ENCODE results near the gene DLD.
"Not testable (repeated sequence)": the region's sequence is repeated elsewhere in the genome, so short reads cannot be mapped to it uniquely, and the experiment has no call there.

Gene DLD

DNA sequence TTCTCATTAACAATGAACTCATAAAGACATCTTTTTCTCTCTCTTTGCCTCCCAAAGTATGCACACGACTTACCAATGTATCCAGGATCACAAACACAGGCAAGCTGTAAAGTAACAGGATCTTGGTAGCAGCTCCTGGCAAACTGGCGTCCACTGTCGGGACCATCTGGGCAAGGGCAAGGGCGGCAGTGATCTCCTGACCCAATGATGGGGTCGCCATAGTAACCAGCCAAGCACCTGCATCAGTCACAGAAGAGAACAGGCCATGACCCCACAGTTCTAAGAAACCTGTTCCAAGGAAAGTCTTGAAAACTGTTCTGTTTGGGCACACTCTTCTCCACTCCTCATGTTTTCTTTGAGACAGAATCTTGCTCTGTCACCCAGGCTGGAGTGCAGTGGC is 64.4 kb downstream of the DLD start:
- Mint-ChIP-seq H3K4me3 (no peak overlapping the region), H3K27ac (no peak overlapping the region), H3K27me3 (peaks cover 27% of the 10 kb centered on the region), H3K36me3 (ENCODE audit: low read depth) (no peaks in the 10 kb centered on the region), H3K4me1 (ENCODE audit: low read depth) (no peaks in the 10 kb centered on the region), H3K9me3 (no peaks in the 10 kb centered on the region)
- no peak for DNase-seq

DNA sequence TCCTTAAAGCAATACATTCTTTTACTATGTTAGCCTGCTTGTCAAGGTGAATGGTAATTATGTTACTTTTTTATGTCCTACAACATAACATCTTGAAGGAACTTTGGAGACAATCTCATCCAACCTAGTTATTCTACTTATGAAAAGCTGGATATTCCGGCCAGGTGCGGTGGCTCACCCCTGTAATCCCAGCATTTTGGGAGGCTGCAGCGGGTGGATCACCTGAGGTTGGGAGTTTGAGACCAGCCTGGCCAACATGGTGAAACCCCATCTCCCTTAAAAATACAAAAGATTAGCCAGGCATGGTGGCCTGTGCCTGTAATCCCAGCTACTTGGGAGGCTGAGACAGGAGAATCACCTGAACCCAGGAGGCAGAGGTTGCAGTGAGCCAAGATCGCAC is 66.0 kb downstream of the DLD start:
- not testable (repeated sequence) for H3K9me3 Mint-ChIP-seq; H3K36me3 Mint-ChIP-seq (ENCODE audit: low read depth); DNase-seq; H3K4me1 Mint-ChIP-seq (ENCODE audit: low read depth); H3K4me3 Mint-ChIP-seq; H3K27ac Mint-ChIP-seq
- peaks cover 30% of the 10 kb centered on the region for H3K27me3 Mint-ChIP-seq

DNA sequence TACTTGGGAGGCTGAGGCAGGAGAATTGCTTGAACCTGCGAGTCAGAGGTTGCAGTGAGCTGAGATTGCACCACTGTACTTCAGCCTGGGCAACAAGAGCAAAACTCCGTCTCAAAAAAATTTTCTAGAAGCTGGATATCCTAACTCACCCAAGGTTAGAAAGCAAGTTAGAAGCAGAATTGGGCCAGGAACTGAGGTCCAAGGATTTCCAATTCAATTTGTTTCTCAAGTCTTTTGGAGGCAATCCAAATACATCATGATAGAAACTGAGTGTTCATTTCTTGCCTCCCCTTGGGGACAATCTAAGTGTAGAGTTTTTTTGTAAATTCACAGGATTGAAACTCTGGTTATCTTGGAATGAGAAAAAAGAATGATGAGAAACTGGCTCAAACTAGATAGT is 66.5 kb downstream of the DLD start:
- no peak for DNase-seq
- no peaks in the 10 kb centered on the region for H3K9me3 Mint-ChIP-seq

GRCh38 chr7:107958764-107959526 is 68.0 kb downstream of the DLD start:
- H3K27me3 Mint-ChIP-seq, result peaks cover 30% of the 10 kb centered on the region
- no peak for DNase-seq
- no peak overlapping the region for H3K27ac Mint-ChIP-seq
- no peaks in the 10 kb centered on the region for H3K36me3 Mint-ChIP-seq (ENCODE audit: low read depth)
- H3K4me1 Mint-ChIP-seq (ENCODE audit: low read depth), result no peaks in the 10 kb centered on the region
- H3K9me3 Mint-ChIP-seq, result no peaks in the 10 kb centered on the region
- no peak overlapping the region for H3K4me3 Mint-ChIP-seq

More for the DNA sequence above, 66.5 kb downstream of the DLD start:
- H3K36me3 Mint-ChIP-seq (ENCODE audit: low read depth), result no peaks in the 10 kb centered on the region
- H3K27me3 Mint-ChIP-seq, result peaks cover 30% of the 10 kb centered on the region
- no peak overlapping the region for H3K27ac Mint-ChIP-seq
- no peaks in the 10 kb centered on the region for H3K4me1 Mint-ChIP-seq (ENCODE audit: low read depth)
- no peak overlapping the region for H3K4me3 Mint-ChIP-seq

DNA sequence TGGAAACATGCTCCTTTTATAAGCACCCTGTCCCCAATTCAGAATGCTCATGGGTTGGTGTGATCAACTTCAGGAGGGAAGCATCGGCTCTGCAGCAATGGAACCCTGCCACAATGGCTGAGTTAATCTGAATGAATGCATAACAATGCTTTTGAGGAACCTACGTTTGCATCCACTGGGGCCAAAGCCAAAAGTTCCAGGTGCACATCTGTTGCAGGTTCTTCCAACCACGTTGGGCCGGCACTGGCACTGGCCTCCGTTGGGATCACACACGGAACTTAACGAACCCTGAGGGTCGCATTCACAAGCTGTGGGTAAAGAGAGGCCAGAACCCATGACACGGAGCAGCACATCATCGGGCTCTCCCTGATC is 68.5 kb downstream of the DLD start:
- H3K36me3 Mint-ChIP-seq (ENCODE audit: low read depth), result no peaks in the 10 kb centered on the region
- H3K4me1 Mint-ChIP-seq (ENCODE audit: low read depth), result no peaks in the 10 kb centered on the region
- no peak for DNase-seq
- no peaks in the 10 kb centered on the region for H3K9me3 Mint-ChIP-seq
- no peak overlapping the region for H3K4me3 Mint-ChIP-seq
- H3K27me3 Mint-ChIP-seq, result peaks cover 30% of the 10 kb centered on the region
- no peak overlapping the region for H3K27ac Mint-ChIP-seq

DNA sequence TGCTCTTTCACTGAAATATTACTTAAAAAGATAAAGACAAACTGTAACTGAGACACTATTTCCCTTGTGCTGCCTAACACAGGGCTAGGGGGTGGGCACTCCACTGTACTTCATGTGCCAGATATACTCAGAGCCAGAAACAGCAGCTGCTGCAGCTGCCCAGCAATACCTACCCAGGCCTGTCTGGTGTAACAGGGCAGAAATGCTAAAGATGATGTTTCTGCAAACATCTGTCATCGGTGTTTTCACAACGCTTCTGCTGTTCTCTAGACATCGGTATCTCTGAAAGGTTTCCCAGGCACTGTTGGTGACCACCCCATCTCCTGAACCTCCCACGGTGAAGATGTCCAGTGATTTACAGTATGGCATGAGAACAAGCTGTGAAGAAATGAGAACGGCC is 69.3 kb downstream of the DLD start:
- Mint-ChIP-seq H3K4me1 (ENCODE audit: low read depth) (no peaks in the 10 kb centered on the region), H3K27me3 (peaks cover 30% of the 10 kb centered on the region), H3K9me3 (no peaks in the 10 kb centered on the region), H3K27ac (no peak overlapping the region), H3K36me3 (ENCODE audit: low read depth) (no peaks in the 10 kb centered on the region), H3K4me3 (no peak overlapping the region)
- DNase-seq, result no peak

DNA sequence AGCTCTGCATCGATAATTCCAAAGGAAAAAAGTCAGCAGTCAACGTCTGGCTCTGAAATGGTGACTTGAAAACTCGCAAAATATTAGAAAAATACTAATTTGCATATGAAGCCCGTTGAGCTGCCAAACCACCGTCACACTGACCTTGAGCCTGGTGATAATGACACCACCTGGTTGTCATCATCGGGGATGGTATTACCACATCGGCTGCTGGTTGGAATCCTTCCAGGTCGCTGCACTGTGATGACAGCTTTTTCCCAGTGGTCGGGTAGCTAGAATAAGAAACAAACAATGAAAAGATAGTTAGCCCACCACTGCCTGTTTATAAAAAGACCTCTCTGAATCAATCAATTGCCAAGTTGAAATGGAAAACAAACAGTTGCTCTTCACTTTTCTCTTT is 70.4 kb downstream of the DLD start:
- H3K4me1 Mint-ChIP-seq (ENCODE audit: low read depth), result no peaks in the 10 kb centered on the region
- peaks cover 27% of the 10 kb centered on the region for H3K27me3 Mint-ChIP-seq
- no peaks in the 10 kb centered on the region for H3K9me3 Mint-ChIP-seq
- no peak overlapping the region for H3K4me3 Mint-ChIP-seq
- H3K36me3 Mint-ChIP-seq (ENCODE audit: low read depth), result no peaks in the 10 kb centered on the region
- no peak overlapping the region for H3K27ac Mint-ChIP-seq
- no peak for DNase-seq

DNA sequence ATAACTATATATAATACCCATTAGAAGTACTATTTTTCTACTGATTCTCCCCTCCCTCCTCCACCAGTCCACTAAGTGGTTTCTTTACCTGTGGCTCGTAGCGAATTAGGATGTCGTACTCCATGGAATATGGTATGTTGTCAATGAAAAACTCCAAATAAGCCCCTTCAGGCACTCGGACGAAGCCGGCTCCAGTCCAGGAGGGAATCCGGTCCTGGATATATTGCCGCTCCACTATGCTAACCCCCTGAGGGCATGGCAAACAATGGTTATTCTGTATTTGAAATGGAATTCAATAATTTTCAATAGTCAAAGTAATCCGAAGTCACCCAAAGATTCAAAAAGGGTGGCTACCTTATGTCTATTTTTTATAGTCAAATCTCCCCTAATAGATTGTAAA is 71.8 kb downstream of the DLD start:
- Mint-ChIP-seq H3K4me3 (no peak overlapping the region), H3K9me3 (no peaks in the 10 kb centered on the region), H3K27ac (no peak overlapping the region), H3K27me3 (peaks cover 23% of the 10 kb centered on the region), H3K36me3 (ENCODE audit: low read depth) (no peaks in the 10 kb centered on the region), H3K4me1 (ENCODE audit: low read depth) (no peaks in the 10 kb centered on the region)
- no peak for DNase-seq

- no peak for DNase-seq
- Mint-ChIP-seq H3K27ac (no peak overlapping the region), H3K9me3 (no peaks in the 10 kb centered on the region), H3K36me3 (ENCODE audit: low read depth) (no peaks in the 10 kb centered on the region), H3K27me3 (peaks cover 11% of the 10 kb centered on the region), H3K4me1 (ENCODE audit: low read depth) (no peaks in the 10 kb centered on the region), H3K4me3 (no peak overlapping the region)
Measured at GRCh38 chr7:107964510-107964909, 73.5 kb downstream of the DLD start.

GRCh38 chr7:107966711-107967110 is 75.7 kb downstream of the DLD start:
- DNase-seq, result no peak
- peaks cover 5% of the 10 kb centered on the region for H3K27me3 Mint-ChIP-seq
- H3K27ac Mint-ChIP-seq, result no peak overlapping the region
- no peaks in the 10 kb centered on the region for H3K9me3 Mint-ChIP-seq
- H3K36me3 Mint-ChIP-seq (ENCODE audit: low read depth), result no peaks in the 10 kb centered on the region
- no peak overlapping the region for H3K4me3 Mint-ChIP-seq
- H3K4me1 Mint-ChIP-seq (ENCODE audit: low read depth), result no peaks in the 10 kb centered on the region

GRCh38 chr7:107967420-107967819 is 76.4 kb downstream of the DLD start:
- Mint-ChIP-seq H3K9me3 (no peaks in the 10 kb centered on the region), H3K27ac (no peak overlapping the region), H3K36me3 (ENCODE audit: low read depth) (no peaks in the 10 kb centered on the region), H3K27me3 (peaks cover 4% of the 10 kb centered on the region), H3K4me1 (ENCODE audit: low read depth) (no peaks in the 10 kb centered on the region), H3K4me3 (no peak overlapping the region)
- DNase-seq, result no peak

DNA sequence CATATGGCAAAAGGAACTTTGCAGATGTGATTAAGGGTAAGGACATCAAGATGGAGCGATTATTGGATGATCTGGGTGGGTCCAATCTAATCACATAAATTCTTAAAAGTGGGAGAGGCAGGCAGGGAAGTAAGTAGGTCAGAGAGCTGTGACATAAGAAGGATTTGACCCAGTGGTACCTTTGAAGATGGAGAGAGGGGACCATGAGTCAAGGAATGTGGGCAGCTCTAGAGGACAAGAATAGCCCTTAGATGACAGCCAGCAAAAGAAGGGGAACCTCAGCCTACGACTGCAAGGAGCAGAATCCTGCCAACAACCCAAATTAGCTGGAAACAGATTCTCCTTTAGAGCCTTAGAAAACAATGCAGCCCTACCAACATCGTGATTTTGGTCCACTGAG is 77.5 kb downstream of the DLD start:
- Mint-ChIP-seq H3K9me3 (no peaks in the 10 kb centered on the region), H3K27me3 (peaks cover 4% of the 10 kb centered on the region), H3K4me3 (no peak overlapping the region)

GRCh38 chr7:107969856-107970255 is 78.9 kb downstream of the DLD start:
- Mint-ChIP-seq H3K27ac (no peak overlapping the region), H3K4me3 (no peak overlapping the region), H3K36me3 (ENCODE audit: low read depth) (no peaks in the 10 kb centered on the region), H3K27me3 (peaks cover 4% of the 10 kb centered on the region), H3K9me3 (no peaks in the 10 kb centered on the region), H3K4me1 (ENCODE audit: low read depth) (no peaks in the 10 kb centered on the region)
- DNase-seq, result no peak

More for the DNA sequence above, 77.5 kb downstream of the DLD start:
- no peak overlapping the region for H3K27ac Mint-ChIP-seq
- DNase-seq, result no peak
- H3K36me3 Mint-ChIP-seq (ENCODE audit: low read depth), result no peaks in the 10 kb centered on the region
- no peaks in the 10 kb centered on the region for H3K4me1 Mint-ChIP-seq (ENCODE audit: low read depth)

Measured in activated T-cell treated with anti-CD3 and anti-CD28 coated beads, Interleukin-2, amount 50 U/mL, for 24 hours (primary cell).